IMR-90 (cell line): ENCODE data around the gene AUTS2. TPM values are rescaled to one million over a fixed set of nuclear protein-coding genes. Genes with fewer than 3 reads are reported as not detected.

Source experiments
- ATAC-seq: fragments of 200-7000 bp; cut with Tn5 transposase; 2 replicates; pipeline ENCODE4 v1.9.1; 2020; ENCODE audit warnings: low read depth, mild to moderate bottlenecking, moderate library complexity
- BruUV-seq: library from RNA; stranded (reverse); fragments of 400-500 nt; replicated peaks from 2 replicates; lab custom pipeline; 2021; lab: Mats Ljungman, UMichigan
- CTCF ChIA-PET: fragments of 300-600 bp; formaldehyde crosslinking; extraction: SDS; loops from one replicate; lab custom pipeline; 2021; ENCODE audit warnings: antibody characterized with exemption; lab: Yijun Ruan, JAX
- POLR2A ChIA-PET: fragments of 300-600 bp; sonication (Branson Sonifier 250); formaldehyde crosslinking; loops from one replicate; lab custom pipeline; 2022; ENCODE audit warnings: antibody characterized with exemption; ENCODE audit not compliant: unreplicated experiment; lab: Charles Lee
- DNase-seq: peaks from one replicate; pipeline ENCODE4 v3.0.0; 2013
- H2AFZ ChIP-seq: replicated peaks from 2 replicates; pipeline ENCODE3; 2013; ENCODE audit warnings: low read length, mild to moderate bottlenecking; ENCODE audit not compliant: poor library complexity
- H2AK5ac ChIP-seq: 2 replicates; pipeline ENCODE4 v1.6.1; 2013; ENCODE audit warnings: low read depth, low read length, inconsistent platforms
- H2AK9ac ChIP-seq: replicated peaks from 2 replicates; pipeline ENCODE3; 2013; ENCODE audit warnings: mild to moderate bottlenecking, low read depth, low read length, moderate library complexity; ENCODE audit not compliant: poor library complexity
- H2BK120ac ChIP-seq: 2 replicates; pipeline ENCODE4 v1.6.1; 2013; ENCODE audit warnings: low read depth, low read length, inconsistent platforms
- H2BK15ac ChIP-seq: 3 replicates; pipeline ENCODE4 v1.6.1; 2013; ENCODE audit warnings: low read depth, low read length, inconsistent platforms
- H2BK20ac ChIP-seq: 2 replicates; pipeline ENCODE4 v1.6.1; 2013; ENCODE audit warnings: low read depth, mild to moderate bottlenecking, inconsistent platforms, low read length, moderate library complexity
- H2BK5ac ChIP-seq: 2 replicates; pipeline ENCODE4 v1.6.1; 2013; ENCODE audit warnings: mild to moderate bottlenecking, low read depth, low read length, inconsistent platforms; ENCODE audit not compliant: poor library complexity, severe bottlenecking
- H3K14ac ChIP-seq: replicated peaks from 2 replicates; pipeline ENCODE4 v1.6.1; 2013; ENCODE audit warnings: low read depth, low read length, inconsistent platforms
- H3K18ac ChIP-seq: 2 replicates; pipeline ENCODE4 v1.6.1; 2013; ENCODE audit warnings: low read depth, low read length, control low read depth
- H3K23ac ChIP-seq: 2 replicates; pipeline ENCODE4 v1.6.1; 2013; ENCODE audit warnings: low read depth, low read length, inconsistent platforms
- H3K27ac ChIP-seq: 2 replicates; pipeline ENCODE4 v1.5.1; 2013; ENCODE audit warnings: mild to moderate bottlenecking, control low read depth, low read length; ENCODE audit not compliant: insufficient read depth
- H3K27me3 ChIP-seq: 2 replicates; pipeline ENCODE4 v1.6.1; 2013; ENCODE audit warnings: low read length; ENCODE audit not compliant: control insufficient read depth, insufficient read depth
- H3K36me3 ChIP-seq: 2 replicates; pipeline ENCODE4 v1.6.1; 2013; ENCODE audit warnings: low read length, mixed read lengths; ENCODE audit not compliant: control insufficient read depth, insufficient read depth
- H3K4ac ChIP-seq: 2 replicates; pipeline ENCODE4 v1.6.1; 2013; ENCODE audit warnings: low read depth, low read length, inconsistent platforms
- H3K4me1 ChIP-seq: 2 replicates; pipeline ENCODE4 v1.6.1; 2013; ENCODE audit warnings: low read length, mixed read lengths; ENCODE audit not compliant: control insufficient read depth, insufficient read depth
- H3K4me2 ChIP-seq: 2 replicates; pipeline ENCODE4 v1.6.1; 2013; ENCODE audit warnings: low read depth, mild to moderate bottlenecking, control low read depth, low read length, moderate library complexity
- H3K4me3 ChIP-seq: 2 replicates; pipeline ENCODE4 v1.5.1; 2013; ENCODE audit warnings: low read depth, mild to moderate bottlenecking, control low read depth, low read length, moderate library complexity; ENCODE audit not compliant: insufficient read depth
- H3K56ac ChIP-seq: 2 replicates; pipeline ENCODE4 v1.6.1; 2013; ENCODE audit warnings: low read length, inconsistent platforms; ENCODE audit not compliant: insufficient read depth; ENCODE audit errors: extremely low read depth
- H3K79me1 ChIP-seq, 2 experiments: 2 replicates each; pipeline ENCODE4 v1.6.1; 2013; ENCODE audit warnings: low read length in 2 of 2, inconsistent platforms in 1 of 2, low read depth in 1 of 2
- H3K9ac ChIP-seq: 2 replicates; pipeline ENCODE4 v1.6.1; 2013; ENCODE audit warnings: low read depth, low read length, control low read depth
- H3K9me1 ChIP-seq: 2 replicates; pipeline ENCODE4 v1.6.1; 2013; ENCODE audit warnings: low read length, inconsistent platforms; ENCODE audit not compliant: insufficient read depth
- H3K9me3 ChIP-seq: 2 replicates; pipeline ENCODE4 v1.6.1; 2013; ENCODE audit warnings: low read length; ENCODE audit not compliant: control insufficient read depth, insufficient read depth
- H4K20me1 ChIP-seq: 2 replicates; pipeline ENCODE4 v1.6.1; 2013; ENCODE audit warnings: low read length, inconsistent platforms; ENCODE audit not compliant: insufficient read depth
- H4K5ac ChIP-seq: 2 replicates; pipeline ENCODE4 v1.6.1; 2013; ENCODE audit warnings: mild to moderate bottlenecking, low read depth, low read length, control low read depth
- H4K8ac ChIP-seq, 2 experiments: 2 replicates each; pipeline ENCODE4 v1.6.1; 2013; ENCODE audit warnings: low read depth in 2 of 2, low read length in 2 of 2, control low read depth in 1 of 2, inconsistent platforms in 1 of 2
- H4K91ac ChIP-seq: 2 replicates; pipeline ENCODE4 v1.6.1; 2013; ENCODE audit warnings: low read depth, low read length, inconsistent platforms; ENCODE audit not compliant: insufficient read depth
- BHLHE40 ChIP-seq: fragments of 150-350 bp; IDR thresholded peaks from 2 replicates; pipeline ENCODE4 v1.6.1; 2016; ENCODE audit warnings: mild to moderate bottlenecking, low read depth, low read length
- CEBPB ChIP-seq: IDR thresholded peaks from 2 replicates; pipeline ENCODE4 v1.6.1; 2012; ENCODE audit warnings: low read depth, low read length, improper control_type of control experiment
- CHD1 ChIP-seq: IDR thresholded peaks from 2 replicates; pipeline ENCODE4 v1.6.1; 2012; ENCODE audit warnings: low read depth, low read length, improper control_type of control experiment
- ELK1 ChIP-seq: fragments of 150-350 bp; IDR thresholded peaks from 2 replicates; pipeline ENCODE4 v1.6.1; 2016; ENCODE audit warnings: low read depth, mild to moderate bottlenecking, low read length, moderate library complexity, borderline replicate concordance
- FOS ChIP-seq: fragments of 150-350 bp; IDR thresholded peaks from 2 replicates; pipeline ENCODE4 v1.6.1; 2016; ENCODE audit warnings: low read depth, low read length
- MAFK ChIP-seq: IDR thresholded peaks from 2 replicates; pipeline ENCODE4 v1.6.1; 2012; ENCODE audit warnings: low read depth, low read length, improper control_type of control experiment
- MAZ ChIP-seq: IDR thresholded peaks from 2 replicates; pipeline ENCODE4 v1.6.1; 2012; ENCODE audit warnings: low read depth, mild to moderate bottlenecking, low read length, improper control_type of control experiment, moderate library complexity, borderline replicate concordance
- MXI1 ChIP-seq: IDR thresholded peaks from 2 replicates; pipeline ENCODE4 v1.6.1; 2012; ENCODE audit warnings: low read depth, mild to moderate bottlenecking, low read length, moderate library complexity, borderline replicate concordance
- NFE2L2 ChIP-seq: fragments of 150-350 bp; IDR thresholded peaks from 2 replicates; pipeline ENCODE4 v1.6.1; 2016; ENCODE audit warnings: low read depth, mild to moderate bottlenecking, low read length
- POLR2A ChIP-seq: IDR thresholded peaks from 2 replicates; pipeline ENCODE4 v1.6.1; 2012; ENCODE audit warnings: mild to moderate bottlenecking, low read depth, low read length
- RAD21 ChIP-seq: IDR thresholded peaks from 2 replicates; pipeline ENCODE4 v1.6.1; 2012; ENCODE audit warnings: low read length, improper control_type of control experiment
- RCOR1 ChIP-seq: IDR thresholded peaks from 2 replicates; pipeline ENCODE4 v1.6.1; 2012; ENCODE audit warnings: mild to moderate bottlenecking, low read length, improper control_type of control experiment; ENCODE audit not compliant: insufficient replicate concordance
- RFX5 ChIP-seq: IDR thresholded peaks from 2 replicates; pipeline ENCODE4 v1.8.0; 2012; ENCODE audit warnings: low read depth, mild to moderate bottlenecking, low read length, moderate library complexity
- SMC3 ChIP-seq: fragments of 150-350 bp; IDR thresholded peaks from 2 replicates; pipeline ENCODE4 v1.6.1; 2016; ENCODE audit warnings: low read depth, mild to moderate bottlenecking, antibody characterized with exemption, low read length, moderate library complexity
- WGBS, 2 experiments: methylation state at CpG; one replicate each; pipeline versions ENCODE4 v1.1.5 to v1.1.7; 2013; ENCODE audit warnings: missing lambda C conversion rate in 2 of 2; ENCODE audit not compliant: insufficient read length in 1 of 2; ENCODE audit errors: extremely low coverage in 2 of 2; 5-methylcytosine and 5-hydroxymethylcytosine counted together
- dilution Hi-C: fragments of 300-500 bp; cut with HindIII; formaldehyde crosslinking; loops from one replicate; pipeline ENCODE4 v1.14.3; 2018; ENCODE audit warnings: low sequenced_read_pairs; ENCODE audit not compliant: unreplicated experiment
- in situ Hi-C: fragments of 300-500 bp; cut with MboI; formaldehyde crosslinking; loops from 3 replicates; pipeline ENCODE4 v1.14.3; 2019; ENCODE audit warnings: low sequenced_read_pairs, inconsistent platforms, mixed read lengths
- intact Hi-C: fragments of 100-400 bp; cut with micrococcal nuclease; formaldehyde crosslinking; loops from 2 replicates; pipeline ENCODE4 v1.10.0; 2022
- polyA plus RNA-seq, 3 experiments: library from polyadenylated mRNA; depleted of rRNA; stranded (reverse); fragments of >200 nt; gene quantifications; 2 replicates each; pipeline ENCODE4 v1.2.3, GENCODE V29; 2012; ENCODE audit warnings: low replicate concordance in 1 of 3
- total RNA-seq: library from RNA; depleted of rRNA; stranded (reverse); fragments of >200 nt; gene quantifications from 2 replicates; pipeline ENCODE4 v1.2.3, GENCODE V29; 2012
- TF ChIP-seq, protein P1 (sequence below): fragments of 150-350 bp; IDR thresholded peaks from 2 replicates; pipeline ENCODE4 v1.6.1; 2017; ENCODE audit warnings: mild to moderate bottlenecking, antibody characterized with exemption, low read length, low read depth
- TF ChIP-seq, protein P2 (sequence below): conservative IDR thresholded peaks from 2 replicates; pipeline ENCODE4 v1.5.1; 2012; ENCODE audit warnings: mild to moderate bottlenecking, low read depth, low read length, improper control_type of control experiment

The AUTS2 gene
- total and polyA plus RNA-seq, 2 of the 4 experiments (the other 2 are of a cell fraction): 0.90 to 3.0 TPM

DNA sequence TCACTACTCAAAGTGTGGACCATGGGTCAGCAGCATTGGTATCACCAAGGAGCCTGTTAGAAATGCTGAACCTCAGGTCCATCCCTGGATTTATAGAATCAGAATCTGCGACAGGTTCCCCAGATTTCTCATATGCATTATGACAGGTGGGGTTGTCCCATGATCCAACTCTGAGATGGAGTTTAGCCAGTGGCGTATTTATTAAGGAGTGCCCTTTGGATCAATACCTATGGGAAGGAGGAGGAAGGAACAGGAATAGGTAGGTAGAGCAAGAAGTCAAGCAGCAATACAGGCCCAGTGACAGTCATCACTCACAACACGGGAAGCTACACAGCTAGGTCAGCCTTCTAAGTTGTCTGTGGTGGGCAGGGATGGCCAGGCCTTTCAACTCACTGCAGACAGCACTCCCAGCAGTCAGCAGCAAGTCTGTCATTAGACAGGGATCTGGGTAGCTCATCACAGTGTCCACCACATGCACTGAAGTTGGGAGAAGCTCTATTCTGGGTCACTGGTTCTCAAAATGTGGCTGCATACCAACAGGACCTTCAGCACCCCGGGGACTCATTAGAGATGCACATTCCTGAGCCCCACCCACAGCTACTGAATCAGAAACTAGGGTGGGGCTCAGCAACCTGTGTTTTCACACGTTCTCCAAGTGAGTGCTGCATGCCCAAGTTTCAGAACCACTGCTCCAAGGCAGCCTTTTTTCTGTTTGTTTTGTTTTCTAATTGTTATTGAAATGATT, 1001.3 kb downstream of the AUTS2 start:
- dilution Hi-C loops (no loop called here), intact Hi-C loops (no loop called here), in situ Hi-C loops (no loop called here)
- no peaks in the 10 kb centered on the region for H3K9me3 ChIP-seq
- H3K14ac ChIP-seq: no peak overlapping the region
- no peaks in the 10 kb centered on the region for H3K79me1 ChIP-seq
- H3K56ac ChIP-seq: no peak overlapping the region
- no peak for TF ChIP-seq RFX5
- TF ChIP-seq CHD1: no peak
- TF ChIP-seq MAFK: no peak
- no peak for TF ChIP-seq ELK1
- no peak for TF ChIP-seq CEBPB
- TF ChIP-seq FOS: no peak
- no peak for TF ChIP-seq RCOR1
- no peak for TF ChIP-seq NFE2L2
- TF ChIP-seq MAZ: no peak
- no peak for TF ChIP-seq MXI1
- no peak for TF ChIP-seq BHLHE40
- TF ChIP-seq POLR2A: no peak
- TF ChIP-seq, protein P1, sequence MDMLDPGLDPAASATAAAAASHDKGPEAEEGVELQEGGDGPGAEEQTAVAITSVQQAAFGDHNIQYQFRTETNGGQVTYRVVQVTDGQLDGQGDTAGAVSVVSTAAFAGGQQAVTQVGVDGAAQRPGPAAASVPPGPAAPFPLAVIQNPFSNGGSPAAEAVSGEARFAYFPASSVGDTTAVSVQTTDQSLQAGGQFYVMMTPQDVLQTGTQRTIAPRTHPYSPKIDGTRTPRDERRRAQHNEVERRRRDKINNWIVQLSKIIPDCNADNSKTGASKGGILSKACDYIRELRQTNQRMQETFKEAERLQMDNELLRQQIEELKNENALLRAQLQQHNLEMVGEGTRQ: no peak
- TF ChIP-seq RAD21: no peak
- no peak for TF ChIP-seq SMC3
- TF ChIP-seq, protein P2, sequence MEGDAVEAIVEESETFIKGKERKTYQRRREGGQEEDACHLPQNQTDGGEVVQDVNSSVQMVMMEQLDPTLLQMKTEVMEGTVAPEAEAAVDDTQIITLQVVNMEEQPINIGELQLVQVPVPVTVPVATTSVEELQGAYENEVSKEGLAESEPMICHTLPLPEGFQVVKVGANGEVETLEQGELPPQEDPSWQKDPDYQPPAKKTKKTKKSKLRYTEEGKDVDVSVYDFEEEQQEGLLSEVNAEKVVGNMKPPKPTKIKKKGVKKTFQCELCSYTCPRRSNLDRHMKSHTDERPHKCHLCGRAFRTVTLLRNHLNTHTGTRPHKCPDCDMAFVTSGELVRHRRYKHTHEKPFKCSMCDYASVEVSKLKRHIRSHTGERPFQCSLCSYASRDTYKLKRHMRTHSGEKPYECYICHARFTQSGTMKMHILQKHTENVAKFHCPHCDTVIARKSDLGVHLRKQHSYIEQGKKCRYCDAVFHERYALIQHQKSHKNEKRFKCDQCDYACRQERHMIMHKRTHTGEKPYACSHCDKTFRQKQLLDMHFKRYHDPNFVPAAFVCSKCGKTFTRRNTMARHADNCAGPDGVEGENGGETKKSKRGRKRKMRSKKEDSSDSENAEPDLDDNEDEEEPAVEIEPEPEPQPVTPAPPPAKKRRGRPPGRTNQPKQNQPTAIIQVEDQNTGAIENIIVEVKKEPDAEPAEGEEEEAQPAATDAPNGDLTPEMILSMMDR: no peak
- no peaks in the 10 kb centered on the region for H3K4me1 ChIP-seq
- CTCF ChIA-PET: no interaction called here
- H2AK9ac ChIP-seq: no peak overlapping the region
- no peak overlapping the region for H2BK5ac ChIP-seq
- H3K4me3 ChIP-seq: no peak overlapping the region
- no peaks in the 10 kb centered on the region for H4K20me1 ChIP-seq
- H3K27ac ChIP-seq: no peak overlapping the region
- no peak for DNase-seq
- no peak overlapping the region for H2BK120ac ChIP-seq
- POLR2A ChIA-PET: no interaction called here
- H3K9me1 ChIP-seq: no peaks in the 10 kb centered on the region
- no peak overlapping the region for H3K23ac ChIP-seq
- H2AK5ac ChIP-seq: no peak overlapping the region
- no peak overlapping the region for H3K9ac ChIP-seq
- WGBS, 2 experiments: 80% methylated on average over 1 of the region's 5 CpGs; no CpG with 5 or more reads in 1 of the 2 experiments
- no peak overlapping the region for H2BK15ac ChIP-seq
- no TSS peak for BruUV-seq
- H2AFZ ChIP-seq: no peak overlapping the region
- H3K36me3 ChIP-seq: no peaks in the 10 kb centered on the region
- H3K4ac ChIP-seq: no peak overlapping the region
- H3K4me2 ChIP-seq: no peak overlapping the region
- H3K27me3 ChIP-seq: peaks cover 15% of the 10 kb centered on the region
- no peak overlapping the region for H3K18ac ChIP-seq
- H4K91ac ChIP-seq: no peak overlapping the region
- no peak for ATAC-seq
- no peak overlapping the region for H4K8ac ChIP-seq
- H2BK20ac ChIP-seq: no peak overlapping the region
- no peak overlapping the region for H4K5ac ChIP-seq
